WI38 (cell line): ENCODE data around the gene SKAP1.

Experiments
- H3K4me3 ChIP-seq: 2 replicates; pipeline ENCODE4 v1.5.1; 2011; ENCODE audit warnings: low read depth, mild to moderate bottlenecking, control low read depth, low read length
- TF ChIP-seq, protein P1 (sequence below): IDR thresholded peaks from 2 replicates; pipeline ENCODE4 v1.5.1; 2012; ENCODE audit warnings: low read depth, mild to moderate bottlenecking, control low read depth, low read length

The SKAP1 gene

DNA sequence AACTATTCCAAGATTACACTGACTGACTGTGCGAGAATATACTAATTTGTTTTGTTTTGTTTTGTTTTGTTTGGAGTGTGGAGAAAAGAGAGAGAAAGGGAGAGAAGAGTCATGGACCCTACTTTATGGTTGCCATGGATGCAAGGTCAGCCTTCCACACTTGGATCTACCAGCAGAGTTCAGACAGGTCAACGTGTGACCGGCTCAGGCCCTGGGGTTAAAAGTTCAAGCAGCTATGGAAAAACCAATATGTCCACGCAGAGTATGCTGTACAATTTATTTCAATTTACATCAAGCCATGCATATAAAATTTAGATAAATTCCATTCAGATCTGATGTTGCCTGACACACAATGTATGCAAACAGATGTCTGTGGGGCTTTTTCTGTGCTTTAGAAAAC, 122.8 kb downstream of the SKAP1 start:
- TF ChIP-seq, protein P1, sequence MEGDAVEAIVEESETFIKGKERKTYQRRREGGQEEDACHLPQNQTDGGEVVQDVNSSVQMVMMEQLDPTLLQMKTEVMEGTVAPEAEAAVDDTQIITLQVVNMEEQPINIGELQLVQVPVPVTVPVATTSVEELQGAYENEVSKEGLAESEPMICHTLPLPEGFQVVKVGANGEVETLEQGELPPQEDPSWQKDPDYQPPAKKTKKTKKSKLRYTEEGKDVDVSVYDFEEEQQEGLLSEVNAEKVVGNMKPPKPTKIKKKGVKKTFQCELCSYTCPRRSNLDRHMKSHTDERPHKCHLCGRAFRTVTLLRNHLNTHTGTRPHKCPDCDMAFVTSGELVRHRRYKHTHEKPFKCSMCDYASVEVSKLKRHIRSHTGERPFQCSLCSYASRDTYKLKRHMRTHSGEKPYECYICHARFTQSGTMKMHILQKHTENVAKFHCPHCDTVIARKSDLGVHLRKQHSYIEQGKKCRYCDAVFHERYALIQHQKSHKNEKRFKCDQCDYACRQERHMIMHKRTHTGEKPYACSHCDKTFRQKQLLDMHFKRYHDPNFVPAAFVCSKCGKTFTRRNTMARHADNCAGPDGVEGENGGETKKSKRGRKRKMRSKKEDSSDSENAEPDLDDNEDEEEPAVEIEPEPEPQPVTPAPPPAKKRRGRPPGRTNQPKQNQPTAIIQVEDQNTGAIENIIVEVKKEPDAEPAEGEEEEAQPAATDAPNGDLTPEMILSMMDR: no peak

DNA sequence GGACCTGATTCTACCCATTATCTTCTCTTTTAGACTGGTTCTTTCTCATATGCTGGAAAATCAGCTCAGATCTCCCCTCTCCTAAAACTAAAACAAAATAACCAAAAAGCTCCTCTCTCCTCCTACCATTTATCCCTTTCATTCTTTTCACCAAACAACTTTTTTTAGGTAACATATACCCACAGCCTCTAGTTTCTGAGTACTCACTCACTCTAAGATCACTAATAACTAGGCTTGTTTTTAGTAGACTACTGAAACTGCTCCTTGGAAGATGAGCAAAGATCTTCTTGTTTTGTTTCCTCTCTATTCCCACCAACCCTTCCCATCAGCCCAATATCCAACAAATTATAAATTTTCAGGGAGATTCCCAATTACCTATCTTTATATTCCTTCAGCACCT, 129.0 kb downstream of the SKAP1 start:
- TF ChIP-seq, protein P1: no peak
- H3K4me3 ChIP-seq: no peak overlapping the region

More for the DNA sequence above, 122.8 kb downstream of the SKAP1 start:
- H3K4me3 ChIP-seq: no peak overlapping the region

DNA sequence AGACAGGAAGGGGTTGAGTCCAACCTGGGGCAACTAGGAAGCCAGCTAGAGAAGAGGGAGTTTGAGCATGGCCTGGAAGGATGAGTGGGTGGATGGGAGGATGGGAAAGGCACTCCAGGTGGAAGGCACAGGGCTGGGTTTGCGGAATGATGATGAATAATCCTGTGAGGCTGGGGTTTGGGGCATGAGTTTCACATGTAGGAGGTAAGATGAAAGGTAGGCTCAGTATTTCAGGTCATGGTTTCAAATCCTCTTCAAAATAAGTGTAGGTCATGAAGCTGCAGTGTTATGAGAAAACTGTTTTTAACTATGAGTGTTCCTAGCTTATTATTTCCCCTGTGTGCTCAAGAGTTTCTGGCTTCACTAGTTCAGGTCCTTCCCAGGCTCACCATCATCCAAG, 130.3 kb downstream of the SKAP1 start:
- H3K4me3 ChIP-seq: no peak overlapping the region
- TF ChIP-seq, protein P1: no peak

DNA sequence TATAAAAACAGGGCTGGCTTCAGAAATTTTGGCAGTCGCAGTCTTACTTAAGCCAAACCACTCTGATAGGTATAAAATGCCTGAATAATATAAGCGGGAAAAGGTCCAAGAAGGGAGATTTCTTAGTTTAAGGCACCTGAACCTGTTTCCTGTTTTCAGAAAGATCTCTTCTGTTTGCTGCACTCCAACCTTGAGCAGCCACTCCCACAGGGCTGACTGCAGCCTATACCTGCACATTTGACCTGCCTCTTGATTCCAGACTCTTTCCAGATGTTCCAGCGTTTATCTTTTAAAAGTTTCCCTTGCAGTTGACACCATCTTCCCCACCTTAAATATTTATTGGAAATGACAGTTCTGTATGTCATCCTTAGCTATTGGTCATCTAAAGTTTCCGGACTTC, 132.2 kb downstream of the SKAP1 start:
- TF ChIP-seq, protein P1: no peak
- no peak overlapping the region for H3K4me3 ChIP-seq

DNA sequence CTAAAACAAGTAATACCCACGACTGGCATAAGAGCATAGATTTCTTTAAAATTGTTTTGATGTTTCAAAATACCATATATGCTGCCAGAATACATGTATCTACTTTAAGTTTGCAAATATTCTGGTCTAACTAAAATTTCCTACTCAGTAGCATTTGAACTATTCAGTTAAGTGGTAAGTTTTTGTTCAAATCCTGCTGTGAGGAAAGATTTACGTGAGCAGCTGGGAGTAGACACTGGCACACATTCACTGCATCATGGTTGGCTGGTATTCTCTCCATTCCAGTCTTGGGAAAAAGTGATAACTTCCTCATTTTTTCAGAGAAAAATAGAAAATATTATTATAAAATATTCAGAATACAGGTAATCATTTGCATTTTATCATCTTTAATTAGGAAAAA, 133.6 kb downstream of the SKAP1 start:
- H3K4me3 ChIP-seq: no peak overlapping the region
- TF ChIP-seq, protein P1: no peak

DNA sequence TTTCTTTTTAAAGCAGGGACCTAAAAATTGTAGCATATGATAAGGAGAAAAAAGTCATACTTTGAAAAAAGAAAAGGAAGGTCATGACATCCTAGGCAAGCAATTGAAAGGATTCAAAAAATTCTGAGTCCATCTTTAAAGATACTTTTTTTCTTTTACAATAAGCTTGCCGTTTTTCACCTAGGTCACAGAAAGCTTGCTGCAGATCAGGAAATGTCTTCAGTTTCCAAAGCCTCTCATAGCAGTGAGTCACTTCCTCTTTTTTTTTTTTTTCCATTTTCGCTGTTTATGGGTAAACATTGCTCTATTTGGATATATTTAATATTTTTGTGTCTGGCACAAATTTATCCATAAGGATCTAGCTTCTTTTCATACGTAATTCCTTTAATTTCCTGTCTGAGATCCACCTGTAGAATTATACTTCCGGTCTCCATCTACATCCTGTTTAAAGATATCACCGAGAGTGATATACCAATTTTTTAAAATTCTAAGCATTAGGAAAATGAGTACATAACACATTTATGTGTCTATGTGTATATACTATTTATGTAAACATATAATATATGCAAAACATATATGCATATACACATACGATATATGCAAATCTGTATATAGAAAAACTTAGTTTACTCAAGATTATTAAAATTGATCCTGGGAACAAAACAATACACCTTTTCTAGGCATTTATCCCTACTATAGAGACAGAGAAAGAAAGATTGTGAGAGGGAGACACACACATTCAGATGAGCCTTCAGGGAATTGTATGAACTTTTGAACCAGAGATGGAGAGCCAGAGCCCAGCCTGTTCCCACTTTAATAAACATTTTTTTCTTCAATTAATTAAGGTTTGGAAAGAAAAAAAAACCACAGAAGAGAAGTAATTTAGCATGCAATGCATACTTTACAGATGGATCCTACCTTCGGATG, 134.4 kb downstream of the SKAP1 start:
- no peak overlapping the region for H3K4me3 ChIP-seq
- TF ChIP-seq, protein P1: no peak

DNA sequence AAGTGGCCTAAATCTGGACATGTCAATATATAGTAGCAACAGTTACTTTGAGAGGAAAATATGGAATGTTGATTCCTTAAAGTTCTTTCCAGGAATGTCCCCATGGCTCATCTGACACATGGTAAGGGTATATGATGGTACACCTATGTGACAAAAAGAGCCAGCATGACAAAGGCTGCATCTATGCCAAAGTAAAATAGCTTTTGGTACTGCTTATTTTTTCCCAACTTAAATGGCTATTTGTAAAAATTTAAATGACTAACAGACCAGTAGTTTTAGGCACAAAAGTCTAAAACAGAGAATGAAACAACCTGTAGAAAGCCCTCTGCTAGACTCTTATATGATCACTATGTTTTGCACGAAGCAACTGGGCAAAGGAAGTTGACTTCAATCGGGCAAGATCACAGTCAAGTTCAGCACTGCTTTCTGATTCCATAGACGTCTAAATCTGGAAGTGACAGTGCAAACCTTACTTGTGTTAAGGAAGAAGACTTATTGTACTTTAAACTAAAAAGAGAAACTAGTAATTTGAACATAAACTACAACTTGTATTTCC, 135.1 kb downstream of the SKAP1 start:
- TF ChIP-seq, protein P1: no peak
- H3K4me3 ChIP-seq: no peak overlapping the region
